HUDEP-2 (cell line): Measurements from ENCODE around the gene NBR1.
A peak's percentile ranks its signal among the peaks of the same experiment; 100 is the strongest.
"Not testable (repeated sequence)": the region's sequence is repeated elsewhere in the genome, so short reads cannot be mapped to it uniquely, and the experiment has no call there.

Experiments used
- DNase-seq, 76 experiments: peaks; one replicate each; lab custom pipeline; 2025; ENCODE audit not compliant: unreplicated experiment in 76 of 76; lab: John Stamatoyannopoulos, UW

Gene NBR1, protein sequence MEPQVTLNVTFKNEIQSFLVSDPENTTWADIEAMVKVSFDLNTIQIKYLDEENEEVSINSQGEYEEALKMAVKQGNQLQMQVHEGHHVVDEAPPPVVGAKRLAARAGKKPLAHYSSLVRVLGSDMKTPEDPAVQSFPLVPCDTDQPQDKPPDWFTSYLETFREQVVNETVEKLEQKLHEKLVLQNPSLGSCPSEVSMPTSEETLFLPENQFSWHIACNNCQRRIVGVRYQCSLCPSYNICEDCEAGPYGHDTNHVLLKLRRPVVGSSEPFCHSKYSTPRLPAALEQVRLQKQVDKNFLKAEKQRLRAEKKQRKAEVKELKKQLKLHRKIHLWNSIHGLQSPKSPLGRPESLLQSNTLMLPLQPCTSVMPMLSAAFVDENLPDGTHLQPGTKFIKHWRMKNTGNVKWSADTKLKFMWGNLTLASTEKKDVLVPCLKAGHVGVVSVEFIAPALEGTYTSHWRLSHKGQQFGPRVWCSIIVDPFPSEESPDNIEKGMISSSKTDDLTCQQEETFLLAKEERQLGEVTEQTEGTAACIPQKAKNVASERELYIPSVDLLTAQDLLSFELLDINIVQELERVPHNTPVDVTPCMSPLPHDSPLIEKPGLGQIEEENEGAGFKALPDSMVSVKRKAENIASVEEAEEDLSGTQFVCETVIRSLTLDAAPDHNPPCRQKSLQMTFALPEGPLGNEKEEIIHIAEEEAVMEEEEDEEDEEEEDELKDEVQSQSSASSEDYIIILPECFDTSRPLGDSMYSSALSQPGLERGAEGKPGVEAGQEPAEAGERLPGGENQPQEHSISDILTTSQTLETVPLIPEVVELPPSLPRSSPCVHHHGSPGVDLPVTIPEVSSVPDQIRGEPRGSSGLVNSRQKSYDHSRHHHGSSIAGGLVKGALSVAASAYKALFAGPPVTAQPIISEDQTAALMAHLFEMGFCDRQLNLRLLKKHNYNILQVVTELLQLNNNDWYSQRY

DNA sequence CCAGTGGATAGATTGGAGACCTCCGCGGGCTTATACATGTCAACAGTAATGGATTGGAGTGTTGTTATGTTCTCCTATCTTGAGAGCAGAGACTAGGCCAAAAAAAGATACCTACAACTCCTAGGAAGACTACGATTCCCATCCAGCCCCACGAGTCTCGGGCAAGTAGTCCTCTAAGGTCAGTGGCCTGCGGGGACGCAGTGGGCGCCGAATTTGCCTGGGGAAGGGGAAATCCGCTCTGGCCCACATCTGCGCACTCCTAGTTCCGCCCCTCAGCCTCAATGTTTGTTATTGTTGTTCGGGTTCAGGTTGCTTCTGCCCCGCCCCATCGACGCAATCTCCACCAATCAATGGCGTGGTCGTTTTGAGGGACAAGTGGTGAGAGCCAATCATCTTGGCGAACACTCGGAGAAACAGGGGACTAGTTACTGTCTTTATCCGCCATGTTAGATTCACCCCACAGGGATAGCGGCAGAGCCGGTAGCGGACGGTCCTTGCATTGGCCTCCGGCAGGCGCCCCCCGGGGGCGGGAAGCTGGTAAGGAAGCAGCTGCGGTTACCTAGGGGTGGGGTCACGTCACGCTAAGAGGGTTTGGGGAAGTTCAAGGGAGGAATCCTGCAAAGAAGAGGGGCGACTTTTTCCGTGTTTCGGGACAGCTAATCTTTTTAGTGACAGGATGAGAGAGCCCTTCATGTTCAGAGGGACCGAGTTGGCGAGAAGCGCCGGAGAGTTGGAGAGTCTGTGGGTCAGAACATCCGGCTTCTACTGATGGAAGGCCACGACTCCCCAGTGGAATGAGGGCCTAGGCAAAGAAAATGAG, at the start of gene NBR1:
NBR1 (plus strand) TSS at position 449 of the 820 bp plus-strand sequence. CDS start 4,586 bp downstream, outside the sequence.
- DNase-seq = peak; percentile 21 to 97 (median 92)

GRCh38 chr17:43125133-43125966, 45.7 kb upstream of the NBR1 start, which contains the start of gene BRCA1:
BRCA1 (minus strand) TSS chr17:43125364; CDS start chr17:43124096, 1,268 bp downstream.
- DNase-seq = peak in 75 of 76 experiments; percentile 44 to 99 (median 94)

DNA sequence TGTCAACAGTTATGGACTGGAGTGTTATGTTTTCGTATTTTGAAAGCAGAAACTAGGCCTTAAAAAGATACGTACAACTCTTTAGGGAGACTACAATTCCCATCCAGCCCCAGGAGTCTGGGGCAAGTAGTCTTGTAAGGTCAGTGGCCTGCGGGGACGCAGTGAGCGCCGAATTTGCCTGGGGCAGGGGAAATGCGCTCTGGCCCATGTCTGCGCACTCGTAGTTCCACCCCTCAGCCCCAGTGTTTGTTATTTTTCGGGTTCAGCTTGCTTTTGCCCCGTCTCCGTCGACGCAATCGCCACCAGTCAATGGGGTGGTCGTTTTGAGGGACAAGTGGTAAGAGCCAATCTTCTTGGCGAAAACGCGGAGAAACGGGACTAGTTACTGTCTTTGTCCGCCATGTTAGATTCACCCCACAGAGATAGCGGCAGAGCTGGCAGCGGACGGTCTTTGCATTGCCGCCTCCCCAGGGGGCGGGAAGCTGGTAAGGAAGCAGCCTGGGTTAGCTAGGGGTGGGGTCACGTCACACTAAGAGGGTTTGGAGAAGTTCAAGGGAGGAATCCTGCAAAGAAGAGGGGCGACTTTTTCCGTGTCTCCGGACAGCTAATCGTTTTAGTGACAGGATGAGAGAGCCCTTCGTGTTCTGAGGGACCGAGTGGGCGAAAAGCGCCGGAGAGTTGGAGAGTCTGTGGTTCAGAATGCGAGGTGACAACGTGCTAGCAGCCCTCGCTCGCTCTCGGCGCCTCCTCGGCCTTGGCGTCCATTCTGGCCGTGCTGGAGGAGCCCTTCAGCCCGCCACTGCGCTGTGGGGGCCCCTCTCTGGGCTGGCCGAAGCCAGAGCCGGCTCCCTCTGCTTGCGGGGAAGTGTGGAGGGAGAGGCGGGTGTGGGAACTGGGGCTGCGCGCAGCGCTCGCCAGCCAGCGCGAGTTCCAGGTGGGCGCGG, 44.8 kb upstream of the NBR1 start:
- peak in 34 of 76 experiments; percentile 1 to 34 (median 12) for DNase-seq

DNA sequence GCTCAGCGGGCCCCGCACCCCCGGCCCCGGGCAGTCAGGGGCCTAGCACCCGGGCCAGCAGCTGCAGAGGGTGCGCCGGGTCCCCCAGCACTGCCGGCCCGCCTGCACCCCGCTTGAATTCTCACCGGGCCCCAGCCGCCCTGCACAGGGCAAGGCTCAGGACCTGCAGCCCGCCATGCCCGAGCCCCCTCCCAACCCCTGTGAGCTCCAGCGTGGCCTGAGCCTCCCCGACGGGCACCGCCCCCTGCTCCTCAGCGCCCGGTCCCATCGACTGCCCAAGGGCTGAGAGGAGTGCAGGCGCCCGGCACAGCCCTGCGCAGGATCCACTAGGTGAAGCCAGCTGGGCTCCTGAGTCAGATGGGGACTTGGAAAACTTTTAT, 44.1 kb upstream of the NBR1 start:
- no peak for DNase-seq

GRCh38 chr17:43127333-43127876, 43.6 kb upstream of the NBR1 start:
- not testable (repeated sequence) for DNase-seq

DNA sequence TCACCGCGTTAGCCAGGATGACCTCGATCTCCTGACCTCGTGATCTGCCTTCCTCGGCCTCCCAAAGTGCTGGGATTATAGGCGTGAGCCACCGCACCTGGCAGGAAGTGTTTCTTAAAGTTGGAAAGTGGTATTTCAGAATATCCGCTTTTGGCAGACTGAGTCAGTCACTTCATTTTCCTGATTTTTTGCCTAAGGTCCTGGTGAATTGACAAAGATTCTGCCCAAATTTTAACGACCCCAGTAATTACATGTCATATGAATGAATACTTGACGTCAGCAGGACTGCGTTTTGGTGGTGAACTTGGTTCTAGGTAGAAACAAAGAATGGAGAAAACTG, 41.4 kb upstream of the NBR1 start:
- DNase-seq = peak in 1 of 76 experiments; percentile 2

- no peak for DNase-seq
These were observed 38.9 kb upstream of the NBR1 start for GRCh38 chr17:43132117-43132516.

GRCh38 chr17:43133439-43133838, 37.6 kb upstream of the NBR1 start:
- DNase-seq = not testable (repeated sequence)

- DNase-seq = no peak
These were observed 36.1 kb upstream of the NBR1 start for GRCh38 chr17:43134774-43135453.

GRCh38 chr17:43135454-43135819, 35.6 kb upstream of the NBR1 start:
- no peak for DNase-seq

GRCh38 chr17:43136574-43136973, 34.4 kb upstream of the NBR1 start:
- DNase-seq = not testable (repeated sequence)

GRCh38 chr17:43138531-43138930, 32.5 kb upstream of the NBR1 start:
- DNase-seq = not testable (repeated sequence)

- DNase-seq = no peak
These were observed 30.4 kb upstream of the NBR1 start for GRCh38 chr17:43140396-43141332.

- DNase-seq = no peak
These were observed 28.9 kb upstream of the NBR1 start for GRCh38 chr17:43142153-43142552.

- no peak for DNase-seq
These were observed 27.8 kb upstream of the NBR1 start for GRCh38 chr17:43143201-43143600.

GRCh38 chr17:43146649-43147048, 24.4 kb upstream of the NBR1 start:
- no peak for DNase-seq
